ENCODE measurements around the gene DRAM2. TPM values are rescaled to one million over a fixed set of nuclear protein-coding genes. Genes with fewer than 3 reads are reported as not detected.

Gene DRAM2
- total RNA-seq, 3 donors from 2014 or later = 51.5 to 122 (median 74.5) TPM

- no peaks in the 10 kb centered on the region for H3K27me3 ChIP-seq
- H3K27ac ChIP-seq = no peak overlapping the region
- H3K9me3 ChIP-seq = no peaks in the 10 kb centered on the region
- no peak overlapping the region for H3K4me3 ChIP-seq
- DNase-seq (ENCODE audit: low spot score in 2 of 2) = no peak
- no peak for TF ChIP-seq POLR2A (IDR thresholded peaks at IDR 0.05)
- no peak for TF ChIP-seq CTCF (IDR thresholded peaks at IDR 0.05)
- no peak for TF ChIP-seq POLR2AphosphoS5 (IDR thresholded peaks at IDR 0.05)
- intact Hi-C loops (cut with DNase I; ENCODE audit: low total_unique reads) = no loop called here
- H3K36me3 ChIP-seq = no peaks in the 10 kb centered on the region
- no peaks in the 10 kb centered on the region for H3K4me1 ChIP-seq
Observed at GRCh38 chr1:111154021-111154999, 14.4 kb upstream of the DRAM2 start.

GRCh38 chr1:111151838-111152237 is 11.9 kb upstream of the DRAM2 start:
- DNase-seq (ENCODE audit: low spot score in 2 of 2) = no peak
- no peak for TF ChIP-seq POLR2AphosphoS5 (IDR thresholded peaks at IDR 0.05)
- TF ChIP-seq POLR2A (IDR thresholded peaks at IDR 0.05) = no peak
- no peak for TF ChIP-seq CTCF (IDR thresholded peaks at IDR 0.05)
- intact Hi-C loops (cut with DNase I; ENCODE audit: low total_unique reads) = no loop called here
- Histone ChIP-seq H3K27me3 (no peaks in the 10 kb centered on the region), H3K4me1 (no peaks in the 10 kb centered on the region), H3K27ac (no peak overlapping the region), H3K36me3 (no peaks in the 10 kb centered on the region), H3K9me3 (no peaks in the 10 kb centered on the region), H3K4me3 (no peak overlapping the region)

- Histone ChIP-seq H3K27ac (no peak overlapping the region), H3K27me3 (no peaks in the 10 kb centered on the region), H3K9me3 (no peaks in the 10 kb centered on the region), H3K36me3 (no peaks in the 10 kb centered on the region), H3K4me1 (no peaks in the 10 kb centered on the region), H3K4me3 (no peak overlapping the region)
- DNase-seq (ENCODE audit: low spot score in 2 of 2) = no peak
- no peak for TF ChIP-seq POLR2A (IDR thresholded peaks at IDR 0.05)
- TF ChIP-seq CTCF (IDR thresholded peaks at IDR 0.05) = no peak
- TF ChIP-seq POLR2AphosphoS5 (IDR thresholded peaks at IDR 0.05) = no peak
- intact Hi-C loops (cut with DNase I; ENCODE audit: low total_unique reads) = loop anchor here (5.0 kb wide), 1 partner anchor 121 kb away; no protein-coding TSS in a partner anchor
Observed at GRCh38 chr1:111148376-111148881, 8.5 kb upstream of the DRAM2 start.

- Histone ChIP-seq H3K27me3 (no peaks in the 10 kb centered on the region), H3K27ac (no peak overlapping the region), H3K4me1 (no peaks in the 10 kb centered on the region), H3K36me3 (no peaks in the 10 kb centered on the region), H3K9me3 (no peaks in the 10 kb centered on the region), H3K4me3 (no peak overlapping the region)
- intact Hi-C loops (cut with DNase I; ENCODE audit: low total_unique reads) = loop anchor here (5.0 kb wide), 1 partner anchor 121 kb away; no protein-coding TSS in a partner anchor
- TF ChIP-seq CTCF (IDR thresholded peaks at IDR 0.05) (no peak), POLR2A (IDR thresholded peaks at IDR 0.05) (no peak), POLR2AphosphoS5 (IDR thresholded peaks at IDR 0.05) (no peak)
- no peak for DNase-seq (ENCODE audit: low spot score in 2 of 2)
Observed at GRCh38 chr1:111147948-111148347, 8.1 kb upstream of the DRAM2 start.
